ENCODE results near the gene VGLL4. TPM values are rescaled to one million over a fixed set of nuclear protein-coding genes. Genes with fewer than 3 reads are reported as not detected.

VGLL4 gene
- total RNA-seq, 1 donor from 2014 or later, result 120 TPM

- Mint-ChIP-seq H3K9me3 (ENCODE audit: unreplicated experiment) (no peaks in the 10 kb centered on the region), H3K4me1 (ENCODE audit: unreplicated experiment) (peaks cover 5% of the 10 kb centered on the region), H3K27ac (ENCODE audit: unreplicated experiment) (peak overlapping the region; percentile 1)
Observed at GRCh38 chr3:11536936-11537612, 106.6 kb downstream of the VGLL4 start.

GRCh38 chr3:11536132-11536935 lies 107.4 kb downstream of the VGLL4 start:
- no peak for DNase-seq (ENCODE audit: low spot score)
- Mint-ChIP-seq H3K36me3 (ENCODE audit: low read depth, unreplicated experiment) (no peaks in the 10 kb centered on the region), H3K4me1 (ENCODE audit: unreplicated experiment) (peaks cover 2% of the 10 kb centered on the region), H3K27ac (ENCODE audit: unreplicated experiment) (no peak overlapping the region), H3K4me3 (ENCODE audit: unreplicated experiment) (no peak overlapping the region), H3K9me3 (ENCODE audit: unreplicated experiment) (no peaks in the 10 kb centered on the region), H3K27me3 (ENCODE audit: unreplicated experiment) (peaks cover 2% of the 10 kb centered on the region)
- no peak for TF ChIP-seq CTCF (IDR thresholded peaks at IDR 0.05; ENCODE audit: unreplicated experiment)

More at GRCh38 chr3:11536936-11537612, 106.6 kb downstream of the VGLL4 start:
- DNase-seq (ENCODE audit: low spot score), result no peak
- Mint-ChIP-seq H3K27me3 (ENCODE audit: unreplicated experiment) (no peaks in the 10 kb centered on the region), H3K4me3 (ENCODE audit: unreplicated experiment) (no peak overlapping the region), H3K36me3 (ENCODE audit: low read depth, unreplicated experiment) (no peaks in the 10 kb centered on the region)
- no peak for TF ChIP-seq CTCF (IDR thresholded peaks at IDR 0.05; ENCODE audit: unreplicated experiment)

- Mint-ChIP-seq H3K27ac (ENCODE audit: unreplicated experiment) (no peak overlapping the region), H3K9me3 (ENCODE audit: unreplicated experiment) (no peaks in the 10 kb centered on the region), H3K27me3 (ENCODE audit: unreplicated experiment) (peaks cover 2% of the 10 kb centered on the region), H3K4me1 (ENCODE audit: unreplicated experiment) (peaks cover 2% of the 10 kb centered on the region), H3K4me3 (ENCODE audit: unreplicated experiment) (no peak overlapping the region), H3K36me3 (ENCODE audit: low read depth, unreplicated experiment) (no peaks in the 10 kb centered on the region)
- TF ChIP-seq CTCF (IDR thresholded peaks at IDR 0.05; ENCODE audit: unreplicated experiment), result no peak
- no peak for DNase-seq (ENCODE audit: low spot score)
Observed at GRCh38 chr3:11535243-11535960, 108.3 kb downstream of the VGLL4 start.

- H3K4me1 Mint-ChIP-seq (ENCODE audit: unreplicated experiment), result peaks cover 2% of the 10 kb centered on the region
- H3K36me3 Mint-ChIP-seq (ENCODE audit: low read depth, unreplicated experiment), result no peaks in the 10 kb centered on the region
- no peaks in the 10 kb centered on the region for H3K9me3 Mint-ChIP-seq (ENCODE audit: unreplicated experiment)
- no peak overlapping the region for H3K27ac Mint-ChIP-seq (ENCODE audit: unreplicated experiment)
- DNase-seq (ENCODE audit: low spot score), result no peak
- no peak overlapping the region for H3K4me3 Mint-ChIP-seq (ENCODE audit: unreplicated experiment)
- H3K27me3 Mint-ChIP-seq (ENCODE audit: unreplicated experiment), result peaks cover 2% of the 10 kb centered on the region
- TF ChIP-seq CTCF (IDR thresholded peaks at IDR 0.05; ENCODE audit: unreplicated experiment), result no peak
Observed at GRCh38 chr3:11534793-11535101, 109.0 kb downstream of the VGLL4 start.

Data from endothelial cell (in vitro differentiated cells).